NCI-H2107 (cell line): Measurements from ENCODE around the gene UNC45B.
"Not testable (repeated sequence)": the region's sequence is repeated elsewhere in the genome, so short reads cannot be mapped to it uniquely, and the experiment has no call there.

Experiments
- DNase-seq: peaks from one replicate; lab custom pipeline; 2025; lab: John Stamatoyannopoulos, UW

Gene UNC45B

GRCh38 chr17:35222452-35222851, 74.8 kb downstream of the UNC45B start:
- no peak for DNase-seq

GRCh38 chr17:35224436-35224835, 76.8 kb downstream of the UNC45B start:
- no peak for DNase-seq

GRCh38 chr17:35227546-35227945, 79.9 kb downstream of the UNC45B start:
- DNase-seq = no peak

- no peak for DNase-seq
These were observed 82.0 kb downstream of the UNC45B start for GRCh38 chr17:35229638-35230037.

- DNase-seq = not testable (repeated sequence)
These were observed 86.7 kb downstream of the UNC45B start for GRCh38 chr17:35234315-35234714.

GRCh38 chr17:35235289-35235688, 87.7 kb downstream of the UNC45B start:
- no peak for DNase-seq

- DNase-seq = no peak
These were observed 88.3 kb downstream of the UNC45B start for GRCh38 chr17:35235917-35236316.

- no peak for DNase-seq
These were observed 89.2 kb downstream of the UNC45B start for GRCh38 chr17:35236821-35237220.

- no peak for DNase-seq
These were observed 91.2 kb downstream of the UNC45B start for GRCh38 chr17:35238821-35239220.
